ENCODE data around the gene ERGIC3.

Gene ERGIC3

GRCh38 chr20:35563834-35564233 lies 22.0 kb downstream of the ERGIC3 start:
- DNase-seq = no peak

DNA sequence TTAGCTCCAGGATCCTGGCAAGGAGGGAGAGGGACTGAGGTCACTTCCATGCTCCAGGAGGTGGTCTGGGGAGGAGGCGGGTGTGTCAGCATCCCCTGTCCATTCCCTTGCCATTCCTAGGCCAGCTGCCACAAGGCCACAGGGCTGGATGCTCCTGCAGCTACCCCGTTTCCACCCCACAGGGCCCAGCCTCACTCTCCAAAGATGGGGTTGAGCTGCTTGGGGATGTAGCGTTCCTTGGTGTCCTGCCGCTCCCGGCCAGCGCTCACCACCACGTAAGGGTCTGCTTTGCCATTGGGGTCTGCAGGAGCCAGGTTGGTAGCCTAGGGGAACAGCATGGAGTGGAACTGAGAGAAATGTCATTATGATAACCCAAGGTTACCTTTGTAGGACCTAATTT lies 23.0 kb downstream of the ERGIC3 start:
- DNase-seq = no peak

DNA sequence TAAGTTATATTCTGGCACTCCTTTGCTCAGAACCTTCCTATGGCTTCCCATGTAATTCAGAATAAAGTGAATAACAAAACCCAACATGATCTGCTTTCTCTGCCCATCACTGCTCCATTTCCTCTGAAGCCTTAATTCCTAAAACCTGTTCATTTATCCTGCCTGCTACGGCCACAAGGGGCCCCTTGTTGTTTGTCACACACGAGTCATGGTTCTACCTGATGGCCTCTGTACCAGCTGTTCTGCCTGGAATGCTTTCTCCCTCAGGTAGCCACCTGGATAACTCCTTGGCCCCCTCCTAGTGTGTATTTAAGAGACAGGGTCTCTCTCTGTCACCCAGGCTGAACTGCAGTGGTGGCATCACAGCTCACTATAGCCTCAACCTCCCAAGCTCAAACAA lies 26.8 kb downstream of the ERGIC3 start:
- peak; percentile 75 for DNase-seq

DNA sequence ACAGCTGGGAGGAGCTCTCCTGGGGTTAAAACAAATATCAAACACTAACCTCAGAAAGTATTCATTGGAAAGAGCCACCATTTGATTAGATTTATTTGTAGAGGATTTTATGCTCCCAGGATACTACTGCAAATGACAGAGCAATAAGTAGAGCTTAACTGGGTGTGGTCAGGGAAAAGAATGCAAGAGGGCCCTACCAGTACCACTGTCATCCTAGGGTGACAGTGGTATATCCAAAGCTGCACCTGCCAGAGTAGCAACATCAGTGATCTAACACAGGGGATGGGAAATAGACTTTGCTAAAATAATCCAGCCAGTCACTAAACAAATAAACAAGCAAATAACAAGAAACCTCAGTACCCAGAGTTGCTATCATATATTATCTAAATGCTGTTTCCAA lies 29.7 kb downstream of the ERGIC3 start:
- DNase-seq = peak; percentile 23

DNA sequence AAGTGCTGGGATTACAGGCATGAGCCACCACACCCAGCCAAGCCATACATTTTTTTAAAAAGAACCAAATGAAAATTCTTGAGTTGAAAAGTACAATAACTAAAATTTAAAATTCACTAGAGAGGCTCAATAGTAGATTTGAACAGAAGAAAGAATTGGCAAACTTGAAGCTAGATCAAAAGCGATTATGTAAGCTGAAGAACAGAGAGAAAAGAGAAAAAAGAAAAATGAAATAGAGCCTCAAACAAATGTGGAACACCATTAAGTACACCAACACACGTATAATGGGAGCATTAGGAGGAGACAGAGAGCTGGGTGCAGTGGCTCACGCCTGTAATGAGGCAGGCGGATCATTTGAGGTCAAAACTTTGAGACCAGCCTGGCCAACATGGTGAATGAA lies 31.0 kb downstream of the ERGIC3 start:
- DNase-seq = peak; percentile 43

- DNase-seq = peak; percentile 75
Observed at GRCh38 chr20:35575958-35576357, 34.1 kb downstream of the ERGIC3 start.

DNA sequence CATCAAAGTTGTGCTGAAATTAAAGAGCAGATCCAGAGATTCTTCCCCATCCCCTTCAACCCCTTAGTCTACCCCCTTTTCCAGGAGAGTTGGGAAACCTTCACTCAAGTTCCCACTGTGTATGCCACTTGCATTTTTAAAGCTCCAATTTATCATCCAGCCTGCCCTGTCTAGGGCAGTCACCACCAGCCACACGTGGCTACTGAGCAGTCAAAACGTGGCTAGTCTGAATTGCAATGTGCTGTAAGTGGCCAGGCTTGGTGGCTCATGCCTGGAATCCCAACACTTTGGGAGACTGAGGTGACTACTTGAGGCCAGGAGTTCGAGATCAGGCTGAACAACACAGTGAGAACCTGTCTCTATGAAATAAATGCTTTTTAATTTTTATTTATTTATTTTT lies 34.9 kb downstream of the ERGIC3 start:
- no peak for DNase-seq

- peak; percentile 35 for DNase-seq
Observed at GRCh38 chr20:35578469-35578868, 36.6 kb downstream of the ERGIC3 start.

DNA sequence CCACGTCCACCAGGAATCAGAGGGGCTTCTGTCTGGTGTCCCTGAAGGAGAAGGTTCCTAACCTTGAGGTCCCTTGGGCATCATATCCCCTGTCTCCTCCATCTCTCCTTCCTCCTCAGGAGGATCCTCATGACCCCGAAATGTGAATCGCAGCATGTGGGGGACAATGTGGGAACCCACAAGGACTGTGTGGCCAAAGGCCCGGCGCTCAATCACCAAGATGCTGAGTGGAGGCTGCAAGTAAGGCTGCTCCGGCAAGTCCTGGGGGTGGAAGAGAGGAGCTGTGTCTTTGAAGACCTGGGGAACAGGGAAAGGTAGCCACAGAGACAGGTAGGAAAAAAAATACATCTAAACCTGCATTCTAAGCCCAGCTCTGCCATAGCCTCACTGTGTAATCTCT lies 37.3 kb downstream of the ERGIC3 start:
- no peak for DNase-seq

GRCh38 chr20:35582131-35582530 lies 40.3 kb downstream of the ERGIC3 start:
- no peak for DNase-seq

- no peak for DNase-seq
Observed at GRCh38 chr20:35582741-35583404, 41.0 kb downstream of the ERGIC3 start.

DNA sequence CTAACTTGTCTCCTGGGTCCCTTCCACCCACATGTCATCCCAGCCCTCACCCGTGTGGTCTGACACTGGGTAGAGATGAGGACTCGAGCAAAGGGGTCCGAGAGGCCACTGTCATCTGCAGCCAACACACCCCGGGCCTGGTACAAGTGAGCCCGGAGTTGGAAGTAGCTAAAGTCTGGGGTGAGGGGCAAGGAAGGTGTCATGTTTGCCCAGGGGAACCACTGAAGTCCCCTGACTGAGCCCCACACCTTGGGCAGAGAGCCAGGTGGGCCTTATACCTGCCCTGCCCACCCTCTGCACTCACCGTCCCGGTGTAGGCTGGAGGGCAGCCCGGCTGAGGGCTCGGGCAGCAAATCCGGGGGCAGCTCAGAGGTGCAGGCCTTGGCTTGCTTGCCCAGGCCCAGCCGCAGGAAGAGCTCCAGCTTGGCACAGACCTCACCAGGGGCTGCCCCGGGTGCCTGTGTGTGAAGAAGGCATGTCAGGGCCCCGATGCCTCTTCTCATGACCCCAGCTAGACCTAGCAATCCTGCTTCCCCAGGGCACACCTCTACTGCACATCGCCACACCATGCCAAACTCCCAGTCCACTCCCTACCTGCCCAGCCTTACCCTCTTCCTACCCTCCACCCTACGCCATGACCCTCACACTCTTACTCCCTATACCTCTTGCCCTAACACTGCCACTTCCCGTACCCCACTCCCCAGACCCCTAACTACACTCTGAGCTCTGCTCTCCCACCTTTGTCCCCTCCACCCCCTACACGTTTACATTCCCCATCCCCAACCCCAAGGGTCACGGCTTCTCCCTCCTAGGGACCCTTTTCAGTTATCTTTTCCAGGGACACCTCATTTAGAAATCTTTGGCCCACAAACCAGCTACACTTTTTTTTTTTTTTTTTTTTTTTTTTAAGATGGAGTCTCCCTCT lies 42.0 kb downstream of the ERGIC3 start:
- no peak for DNase-seq

DNA sequence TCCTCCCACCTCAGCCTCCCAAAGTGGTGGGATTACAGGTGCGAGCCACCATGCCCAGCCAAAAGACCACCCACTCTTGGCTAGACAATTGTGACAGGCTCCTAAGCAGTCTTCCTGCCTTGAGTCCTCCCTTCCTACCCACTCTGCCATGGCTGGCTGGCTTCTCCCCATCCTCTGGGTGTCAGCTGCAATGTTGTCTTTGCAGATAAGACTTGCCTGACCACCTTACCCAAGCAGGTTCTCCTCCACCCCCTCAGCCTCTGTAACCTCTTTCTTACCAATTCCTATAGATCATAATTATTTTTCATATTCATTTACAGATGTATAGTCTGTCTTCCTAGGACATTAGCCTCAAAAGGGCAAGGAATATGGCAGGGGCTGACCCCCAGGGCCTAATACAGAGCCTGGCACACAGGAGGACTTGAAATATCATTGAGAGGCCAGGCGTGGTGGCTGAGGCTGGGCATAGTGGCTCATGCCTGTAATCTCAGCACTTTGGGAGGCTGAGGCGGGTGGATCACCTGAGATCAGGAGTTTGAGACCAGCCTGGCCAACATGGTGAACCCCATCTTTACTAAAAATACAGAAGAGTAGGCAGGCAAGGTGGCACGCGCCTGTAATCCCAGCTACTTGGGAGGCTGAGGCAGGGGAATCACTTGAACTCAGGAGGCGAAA lies 45.0 kb downstream of the ERGIC3 start:
- DNase-seq = no peak

GRCh38 chr20:35587436-35587835 lies 45.6 kb downstream of the ERGIC3 start:
- no peak for DNase-seq

- DNase-seq = no peak
Observed at GRCh38 chr20:35588397-35588796, 46.5 kb downstream of the ERGIC3 start.

- DNase-seq = no peak
Observed at GRCh38 chr20:35592339-35592974, 50.6 kb downstream of the ERGIC3 start.

DNA sequence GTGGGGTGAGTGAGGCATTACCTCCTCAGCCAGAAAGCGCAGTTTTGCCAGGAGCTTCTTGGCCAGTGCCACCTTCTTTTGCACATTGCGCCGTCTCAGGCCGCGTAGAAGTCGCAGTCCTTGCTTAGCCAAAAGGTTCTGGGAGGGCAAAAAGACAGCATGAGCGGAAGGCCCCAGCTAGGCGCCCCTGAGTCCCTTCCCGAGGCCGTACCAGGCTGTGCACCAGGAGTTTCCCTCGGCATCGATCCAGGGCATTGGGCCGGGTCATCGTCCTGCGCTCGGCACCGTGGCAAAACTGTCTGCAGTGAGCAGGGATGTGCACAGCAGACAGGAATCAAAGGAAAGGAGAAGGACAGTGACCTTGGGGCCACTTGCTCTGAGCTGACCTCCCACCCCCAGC lies 53.6 kb downstream of the ERGIC3 start:
- DNase-seq = no peak

DNA sequence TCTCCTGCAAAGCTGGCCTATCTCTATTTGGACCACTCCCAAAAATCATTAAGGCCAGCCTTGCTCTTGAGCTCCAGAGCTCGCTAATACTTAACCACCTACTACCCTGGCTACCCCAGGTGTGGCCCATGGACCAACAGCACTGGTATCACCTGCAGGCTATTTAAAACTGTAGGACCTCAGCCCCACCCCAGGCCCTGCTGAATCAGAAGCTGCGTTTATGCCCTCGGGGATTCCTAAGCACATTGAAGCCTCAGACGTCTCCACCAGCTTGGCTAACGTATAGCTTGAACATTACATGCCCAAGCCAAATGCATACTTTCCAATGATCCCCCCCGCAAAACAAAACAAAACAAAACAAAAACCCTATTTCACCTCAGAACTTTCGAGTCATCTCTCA lies 54.0 kb downstream of the ERGIC3 start:
- DNase-seq = no peak

DNA sequence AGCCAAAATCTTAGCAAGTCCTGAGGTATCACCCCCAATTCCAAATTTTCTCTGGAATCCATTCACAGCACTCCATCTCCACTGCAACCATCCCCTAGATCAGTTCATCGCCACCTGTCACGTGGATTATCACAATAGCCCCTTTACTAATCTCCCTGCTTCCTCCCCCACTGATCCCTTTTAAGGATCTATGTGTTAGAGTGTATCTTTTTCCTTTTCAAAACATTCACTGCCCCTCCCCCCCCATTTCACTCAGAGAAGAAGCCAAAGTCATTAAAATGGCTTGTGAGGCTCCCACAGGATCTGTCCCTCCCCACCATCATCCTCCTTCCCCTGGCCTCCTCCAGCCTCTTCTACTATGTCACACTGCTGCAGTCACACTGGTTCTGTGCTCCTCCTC lies 55.3 kb downstream of the ERGIC3 start:
- DNase-seq = no peak

- DNase-seq = no peak
Observed at GRCh38 chr20:35598476-35598875, 56.6 kb downstream of the ERGIC3 start.

DNA sequence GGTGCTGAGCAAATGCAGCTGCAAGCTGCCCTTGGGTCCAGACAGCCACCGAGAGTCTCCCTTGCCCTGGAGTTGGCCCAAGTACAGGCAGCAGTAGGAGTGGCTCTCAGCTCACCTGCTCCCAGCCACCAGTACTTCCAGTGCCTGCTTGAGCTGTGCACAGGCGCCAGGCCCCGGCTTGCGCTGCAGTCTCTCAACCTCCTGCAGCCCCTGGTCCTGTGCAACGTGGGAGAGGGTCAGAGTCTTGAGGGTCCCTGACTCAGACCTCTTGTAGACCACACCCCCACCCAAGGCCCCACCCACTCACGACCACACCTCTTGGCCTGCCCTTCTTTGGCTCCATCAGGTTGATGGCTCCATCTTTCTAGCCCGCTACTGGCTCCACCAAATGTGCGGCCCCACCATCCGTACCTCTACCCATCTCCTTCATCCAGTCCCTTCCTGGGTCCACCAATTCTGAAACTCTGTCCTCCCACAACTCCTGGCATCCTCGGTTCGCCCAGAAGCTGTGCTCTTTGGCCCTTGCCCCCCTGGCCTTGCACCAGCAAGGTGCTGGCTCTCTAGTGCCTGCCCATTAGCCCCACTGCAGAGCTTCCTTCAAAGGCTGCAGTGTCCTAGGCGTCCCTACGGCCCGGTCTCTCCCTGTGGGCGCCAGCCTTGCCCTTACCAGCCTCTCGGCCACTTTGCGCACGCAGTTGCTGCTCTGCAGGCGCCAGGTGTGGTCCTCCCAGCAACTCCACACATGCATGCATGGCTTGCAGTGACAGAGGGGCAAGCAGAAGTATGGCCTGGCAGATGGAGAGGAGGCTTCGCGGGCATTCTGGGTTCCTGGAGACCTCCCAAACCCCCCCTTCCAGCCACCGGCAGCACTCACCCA lies 57.3 kb downstream of the ERGIC3 start:
- peak; percentile 61 for DNase-seq

DNA sequence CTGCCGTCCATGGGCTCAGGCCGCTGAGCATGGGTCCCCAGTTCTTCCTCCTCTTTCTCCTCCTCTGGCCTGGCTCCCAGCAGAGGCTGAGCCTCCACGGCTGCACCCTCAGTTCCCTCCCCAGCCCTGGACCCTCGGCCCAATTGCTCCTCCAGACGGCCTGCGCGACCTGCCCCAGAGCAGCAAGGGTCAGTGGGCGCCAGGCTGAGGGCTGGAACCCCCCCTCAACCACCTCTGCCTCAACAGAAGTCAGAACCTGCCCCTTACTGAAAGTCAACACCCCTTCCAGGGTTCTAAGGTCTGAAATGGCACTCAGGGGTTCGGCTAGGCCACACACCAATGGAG lies 57.9 kb downstream of the ERGIC3 start:
- no peak for DNase-seq

All from DMS53 (cell line).